GM18868 (cell line): ENCODE results near the gene LONP1.

Experiments
- ATAC-seq: cut with Tn5 transposase; IDR thresholded peaks from one replicate; pipeline ENCODE4 v1.9.1; 2021; ENCODE audit warnings: mild to moderate bottlenecking, moderate library complexity; ENCODE audit not compliant: unreplicated experiment

The LONP1 gene

DNA sequence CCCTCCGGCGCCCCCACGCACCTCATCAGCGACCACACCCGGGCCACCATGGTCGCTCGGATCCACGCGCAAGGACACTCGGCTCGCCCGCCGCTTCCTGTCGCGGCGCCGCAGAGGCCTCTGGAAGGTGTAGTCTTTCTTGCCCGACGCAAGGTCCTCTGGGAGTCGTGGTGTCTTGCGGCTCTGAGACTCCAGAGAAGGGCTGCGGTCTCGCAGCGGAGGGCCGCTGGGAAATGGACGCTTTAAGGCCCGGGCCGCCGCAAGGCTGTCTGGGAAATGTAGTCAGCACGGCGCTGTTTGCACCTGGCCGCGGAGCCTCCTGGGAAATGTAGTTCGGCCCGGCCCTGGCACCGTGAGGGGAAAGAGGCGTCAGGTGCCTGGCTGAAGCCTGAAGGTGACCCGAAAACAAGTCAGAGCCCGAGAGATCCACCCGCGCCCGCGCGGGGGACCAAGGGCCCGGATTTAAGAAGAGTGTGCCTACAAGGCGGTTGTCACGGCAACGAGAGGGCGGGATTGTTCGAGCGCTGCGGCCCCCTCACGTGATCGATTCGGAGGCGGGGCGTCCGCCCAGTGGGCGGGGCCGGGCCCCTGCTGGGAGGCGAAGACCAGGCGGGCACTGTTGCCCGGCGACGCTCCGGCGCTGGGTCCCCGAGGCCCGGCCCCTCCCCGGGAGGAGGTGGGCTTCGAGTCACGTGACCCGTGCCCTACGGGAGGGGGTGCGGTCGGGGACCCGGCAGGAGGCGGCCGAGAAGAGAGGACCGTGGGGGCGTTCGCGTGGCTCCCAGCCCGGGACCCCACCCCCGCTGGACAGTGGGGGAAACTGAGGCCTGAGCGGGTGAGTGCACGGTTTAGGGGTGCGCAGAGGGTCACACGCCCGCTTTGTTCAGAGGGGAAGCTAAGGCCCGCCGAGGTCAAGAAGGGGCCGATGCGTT, 39.2 kb downstream of the LONP1 start, which contains the start of the genes HSD11B1L and MICOS13:
Gene HSD11B1L, plus strand, starts transcription at position 591 of the 932 bp plus-strand sequence. CDS start 3,806 bp downstream, outside the sequence.
Gene MICOS13, minus strand, starts transcription at position 80 of the 932 bp plus-strand sequence. Its CDS starts 30 bp downstream, at position 50.
- peak; percentile 87 for ATAC-seq

DNA sequence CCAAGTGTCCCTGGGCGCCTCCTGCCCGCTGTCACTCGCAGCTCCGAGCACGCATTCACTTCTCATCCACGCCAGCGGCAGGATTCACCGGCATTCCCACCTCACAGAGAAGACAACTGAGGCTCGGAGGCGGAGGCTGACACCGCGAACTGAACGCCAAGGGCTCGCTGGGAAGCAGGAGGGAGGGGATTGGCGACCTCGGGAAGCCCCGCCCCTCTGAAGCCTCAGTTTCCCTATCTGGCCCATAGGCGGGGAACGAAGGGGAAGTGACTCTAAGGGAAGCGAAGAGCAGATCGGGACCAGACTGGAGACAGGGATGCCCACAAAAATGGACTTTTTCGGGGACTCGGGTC, 39.9 kb downstream of the LONP1 start:
- no peak for ATAC-seq

DNA sequence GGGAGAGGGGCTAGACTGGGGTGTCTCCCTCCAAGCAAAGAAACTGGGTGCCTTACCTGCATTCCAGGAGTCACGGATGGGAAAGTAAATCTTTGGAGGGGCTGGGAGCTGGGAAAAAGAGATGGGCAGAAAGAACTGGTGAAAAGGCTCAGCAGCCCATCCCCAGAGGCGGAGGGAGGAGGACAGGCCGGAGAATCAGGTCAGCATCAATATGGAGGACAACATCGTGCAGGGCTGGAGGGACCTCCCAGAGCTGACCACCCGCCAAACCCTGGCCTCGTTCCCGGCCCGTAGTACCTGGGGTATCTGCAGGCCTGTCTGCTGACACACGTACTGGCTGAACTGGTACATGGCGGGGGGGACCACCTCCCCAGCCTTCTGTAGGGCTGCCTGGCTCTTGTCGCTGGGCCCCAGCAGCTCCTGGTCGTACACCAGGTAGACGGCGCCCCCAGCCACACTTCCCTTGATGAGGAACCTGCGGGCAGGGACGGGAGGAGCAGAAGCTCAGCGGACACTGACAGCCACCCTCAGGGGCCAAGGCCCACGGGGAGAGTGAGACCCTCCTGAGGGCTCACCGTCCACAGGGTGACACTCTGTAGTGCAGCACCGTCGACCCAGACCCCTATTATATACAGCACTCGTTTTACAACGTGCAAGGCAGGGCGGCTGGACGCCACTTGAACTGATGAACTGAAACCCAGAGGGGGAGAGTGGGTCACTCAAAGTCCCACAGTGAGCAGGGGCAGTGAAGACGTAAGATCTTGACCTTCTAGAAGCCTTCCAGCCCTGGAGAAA, 40.5 kb downstream of the LONP1 start:
- no peak for ATAC-seq

DNA sequence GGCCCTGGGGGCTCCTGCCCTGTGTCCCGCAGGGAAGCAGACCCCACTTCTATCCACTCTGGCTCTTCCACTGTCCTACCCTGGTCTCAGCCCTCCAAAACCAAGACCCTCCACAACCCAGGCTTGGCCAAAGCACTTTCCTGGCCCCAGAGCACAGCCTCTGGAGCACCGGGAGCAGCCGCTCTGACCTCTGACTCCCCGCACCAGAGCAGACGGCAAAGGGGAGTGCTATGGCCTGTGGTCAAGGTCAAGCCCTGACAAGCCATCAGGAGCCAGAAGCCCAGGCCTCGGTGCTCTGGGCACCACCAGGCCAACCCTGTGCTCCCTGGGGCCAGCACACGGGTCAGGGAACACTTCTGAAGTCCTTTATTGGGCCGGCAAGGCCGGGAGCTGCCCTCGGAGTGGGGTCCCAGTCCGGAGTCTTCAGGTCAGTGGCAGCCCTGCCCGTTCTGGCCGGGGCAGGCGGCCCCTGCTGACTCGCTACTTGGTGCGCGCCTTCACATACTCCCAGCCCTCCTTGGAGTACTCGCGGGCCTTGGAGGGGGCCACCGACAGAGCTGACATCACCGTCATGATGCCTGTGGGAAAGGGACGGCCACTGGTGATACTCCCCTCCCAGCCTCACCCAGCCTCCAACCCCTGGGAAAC, 41.8 kb downstream of the LONP1 start:
- ATAC-seq = no peak

DNA sequence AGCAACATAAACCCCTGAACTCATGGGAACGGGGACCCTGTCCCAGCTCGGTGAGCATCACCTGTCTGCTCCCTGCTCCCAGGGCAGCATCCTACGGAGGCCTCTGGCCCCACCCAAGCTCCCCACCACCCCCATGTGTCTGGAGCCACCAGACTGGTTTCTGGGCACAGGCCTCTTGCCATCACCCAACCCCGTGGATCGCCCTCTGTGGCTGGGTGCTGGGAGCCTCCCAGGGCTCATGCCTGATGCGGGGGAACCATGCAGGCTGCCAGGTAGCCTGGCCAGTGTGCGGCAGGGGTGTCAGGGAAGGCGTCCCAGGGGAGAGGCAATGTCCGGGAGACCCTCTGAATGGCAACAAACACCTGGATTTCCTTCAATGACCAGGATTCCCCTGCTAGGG, 42.4 kb downstream of the LONP1 start:
- no peak for ATAC-seq

DNA sequence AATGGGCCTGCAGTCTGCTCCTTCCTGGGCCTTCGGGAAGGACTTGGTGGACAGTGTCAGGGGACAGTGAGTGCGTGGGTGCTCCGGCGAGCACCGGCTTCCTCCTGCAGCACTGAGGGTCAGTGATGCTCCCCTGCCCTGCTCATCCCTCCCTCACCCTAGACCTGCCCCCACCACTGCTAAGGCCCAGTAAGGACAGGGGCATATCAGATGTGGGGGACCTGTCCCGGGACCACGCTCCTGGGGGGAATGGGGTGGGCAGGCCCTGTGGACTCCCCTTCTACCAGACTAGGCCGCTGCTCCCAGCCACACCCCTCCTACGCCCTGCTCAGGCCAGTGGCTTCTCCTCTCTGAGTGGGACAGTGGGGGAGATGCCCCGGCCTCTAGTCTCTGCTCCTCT, 42.8 kb downstream of the LONP1 start:
- no peak for ATAC-seq

DNA sequence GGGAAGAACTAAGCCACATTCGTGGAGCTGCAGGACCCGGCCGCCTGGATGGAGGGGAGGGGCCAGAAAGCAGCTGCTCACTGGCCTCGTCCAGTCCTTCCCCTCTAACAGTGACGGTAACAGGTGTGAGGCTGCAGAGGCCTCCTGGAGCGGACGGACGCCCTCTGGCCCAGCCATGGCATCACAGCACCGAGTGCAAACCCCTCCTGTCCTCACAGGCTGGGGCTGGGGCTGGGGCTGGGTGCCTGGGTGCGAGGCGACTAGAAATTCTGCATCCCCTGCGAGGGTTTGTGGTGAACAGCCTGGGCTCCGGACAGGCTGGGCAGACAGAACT, 43.2 kb downstream of the LONP1 start:
- ATAC-seq = no peak

DNA sequence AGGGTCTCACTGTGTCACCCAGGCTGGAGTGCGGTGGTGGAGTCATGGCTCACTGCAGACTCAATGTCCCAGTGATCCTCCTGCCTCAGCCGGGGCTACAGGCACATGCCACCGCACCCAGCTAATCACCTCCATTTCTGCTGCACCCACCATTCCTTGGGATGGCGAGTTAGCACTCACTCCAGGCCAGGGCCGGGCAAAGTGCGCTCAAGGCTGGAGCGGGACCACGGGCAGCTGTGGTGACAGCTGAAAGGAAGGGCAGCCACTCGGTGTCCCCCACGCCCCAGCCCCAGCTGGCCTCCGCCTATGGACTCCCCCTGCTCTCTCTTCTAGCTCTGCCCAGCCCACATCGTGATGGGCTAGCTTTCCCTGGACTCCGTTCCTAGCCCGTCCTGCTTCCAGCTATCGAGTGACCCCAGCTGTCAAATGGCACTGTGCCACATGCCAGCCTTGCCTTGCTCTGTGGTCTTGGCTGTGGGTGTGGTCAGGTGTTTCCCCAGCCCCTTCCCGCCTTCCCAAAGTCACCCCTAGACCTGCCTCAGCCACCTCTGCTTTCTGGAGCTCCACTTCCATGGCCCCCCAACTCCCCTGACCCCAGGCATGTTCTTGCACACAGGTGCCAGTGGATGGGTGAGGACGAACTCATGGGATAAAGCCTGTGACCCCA, 43.7 kb downstream of the LONP1 start:
- no peak for ATAC-seq

DNA sequence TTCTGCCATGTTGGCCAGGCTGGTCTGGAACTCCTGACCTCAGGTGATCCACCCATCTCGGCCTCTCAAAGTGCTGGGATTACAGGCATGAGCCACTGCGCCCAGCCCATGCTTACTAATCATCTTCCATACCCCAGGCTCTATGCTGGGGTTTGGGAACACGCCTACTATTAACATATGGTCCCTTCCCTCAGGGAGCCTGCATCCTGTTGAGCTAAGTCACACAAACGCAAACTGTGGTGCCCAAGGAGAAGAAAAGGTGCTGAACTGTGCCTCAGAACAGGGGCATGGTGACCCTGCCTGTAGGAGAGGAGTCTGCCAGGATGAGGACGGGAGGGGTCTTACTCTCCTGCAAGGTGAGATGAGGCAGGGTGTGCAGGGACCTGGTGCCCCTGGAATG, 45.2 kb downstream of the LONP1 start:
- no peak for ATAC-seq

DNA sequence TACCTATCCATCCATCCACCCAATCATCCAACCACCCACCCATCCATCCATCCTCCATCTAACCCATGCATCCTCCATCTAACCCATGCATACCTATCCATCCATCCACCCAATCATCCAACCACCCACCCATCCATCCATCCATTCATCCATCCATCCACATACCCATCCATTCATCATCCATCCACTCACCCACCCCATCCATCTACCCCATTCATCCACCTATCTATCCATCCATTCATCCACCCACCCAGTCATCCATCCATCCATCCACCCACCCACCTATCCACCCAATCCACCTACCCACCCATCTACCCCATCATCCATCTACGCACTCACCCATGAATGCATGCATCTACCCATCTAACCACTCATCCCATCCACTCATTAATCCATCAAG, 46.2 kb downstream of the LONP1 start:
- no peak for ATAC-seq

DNA sequence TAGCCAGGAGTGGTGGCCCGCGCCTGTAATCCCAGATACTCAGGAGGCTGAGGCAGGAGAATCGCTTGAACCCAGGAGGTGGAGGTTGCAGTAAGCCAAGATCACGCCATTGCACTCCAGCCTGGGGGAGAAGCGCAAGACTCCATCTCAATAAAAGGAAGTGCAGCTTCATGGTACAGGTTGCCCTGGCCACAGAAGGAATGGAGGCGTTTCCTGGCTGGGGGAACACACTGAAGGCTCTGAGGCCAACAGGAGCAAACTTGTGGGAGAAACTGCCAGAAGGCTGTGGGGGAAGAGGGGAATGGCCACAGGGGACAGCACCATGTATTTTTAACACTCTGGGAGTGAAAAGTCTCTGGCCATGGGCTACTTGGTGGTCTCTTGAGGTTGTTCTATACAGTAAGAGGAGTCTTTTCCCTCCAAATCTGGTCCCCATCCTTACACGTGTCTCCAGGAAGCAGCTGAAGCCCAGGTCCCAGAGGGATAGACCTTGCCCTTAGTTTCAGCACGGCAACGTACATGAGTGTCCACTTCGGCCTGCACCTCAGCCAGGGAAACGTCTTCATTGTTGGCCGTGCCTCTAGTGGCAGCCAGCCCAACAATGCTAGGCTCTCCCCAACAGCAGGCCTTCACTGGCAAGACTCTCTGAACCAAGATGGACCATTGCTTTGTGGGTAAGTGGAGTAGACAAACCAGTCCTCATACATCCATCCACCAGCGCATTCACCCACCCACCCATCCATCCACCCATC, 47.1 kb downstream of the LONP1 start:
- no peak for ATAC-seq

DNA sequence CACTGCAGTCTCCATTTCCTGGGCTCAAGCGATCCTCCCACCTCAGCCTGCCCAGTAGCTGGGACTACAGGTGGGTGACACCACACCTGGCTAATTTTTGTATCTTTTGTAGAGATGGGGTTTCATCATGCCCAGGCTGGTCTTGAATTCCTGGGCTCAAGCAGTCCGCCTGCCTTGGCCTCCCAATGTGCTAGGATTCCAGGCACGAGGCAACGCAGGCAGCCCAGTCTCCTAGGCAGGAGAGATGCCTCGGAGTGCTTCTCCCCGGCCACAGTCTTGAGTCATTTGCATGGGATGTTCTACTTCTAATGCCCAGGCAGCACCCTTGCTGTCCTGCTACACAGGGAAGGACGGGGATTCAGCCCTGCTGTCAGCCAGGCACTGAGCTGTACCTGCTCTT, 48.3 kb downstream of the LONP1 start:
- no peak for ATAC-seq

DNA sequence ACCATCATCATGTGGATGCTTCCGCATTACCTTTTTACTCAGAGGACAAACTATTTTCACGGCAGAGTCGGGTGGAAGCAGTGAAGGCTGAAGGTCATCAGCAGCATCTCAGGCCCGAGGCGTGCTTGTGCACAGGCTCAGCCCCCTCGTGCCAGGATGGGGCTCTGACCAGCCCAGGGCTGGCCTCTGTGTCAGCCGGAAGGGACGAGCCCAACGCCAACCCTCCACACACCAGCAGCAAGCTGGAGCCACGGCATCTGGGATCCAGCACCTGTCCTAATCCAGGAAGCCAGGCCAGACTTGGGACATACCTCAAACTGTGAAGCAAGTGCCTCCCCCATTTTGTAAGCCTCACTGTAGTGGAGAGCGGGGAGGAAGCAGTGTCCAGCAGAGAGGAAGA, 50.7 kb downstream of the LONP1 start:
- ATAC-seq = no peak

DNA sequence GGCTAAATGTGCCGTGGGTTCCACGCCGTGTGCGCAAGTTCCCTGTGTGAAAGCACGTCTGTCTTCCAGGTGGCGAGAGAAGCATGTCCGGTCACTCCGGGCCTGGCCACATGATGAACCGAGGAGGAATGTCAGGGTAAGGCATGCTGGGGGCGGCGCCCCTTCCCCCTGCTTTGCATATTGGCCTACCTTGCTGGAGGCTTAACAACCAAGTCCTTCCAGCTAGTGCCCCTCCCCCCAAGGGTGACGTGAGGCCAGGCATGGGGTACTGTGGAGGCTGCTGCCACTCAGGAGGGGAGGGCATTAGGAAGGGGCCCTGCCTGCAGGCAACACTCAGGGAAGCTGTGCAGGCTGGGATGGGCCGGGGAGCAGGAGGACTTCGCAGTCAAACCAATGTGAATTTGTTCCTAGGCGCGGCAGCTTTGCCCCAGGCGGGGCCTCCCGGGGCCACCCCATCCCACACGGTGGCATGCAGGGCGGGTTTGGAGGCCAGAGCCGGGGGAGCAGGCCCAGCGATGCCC, 52.1 kb downstream of the LONP1 start:
- ATAC-seq = no peak

DNA sequence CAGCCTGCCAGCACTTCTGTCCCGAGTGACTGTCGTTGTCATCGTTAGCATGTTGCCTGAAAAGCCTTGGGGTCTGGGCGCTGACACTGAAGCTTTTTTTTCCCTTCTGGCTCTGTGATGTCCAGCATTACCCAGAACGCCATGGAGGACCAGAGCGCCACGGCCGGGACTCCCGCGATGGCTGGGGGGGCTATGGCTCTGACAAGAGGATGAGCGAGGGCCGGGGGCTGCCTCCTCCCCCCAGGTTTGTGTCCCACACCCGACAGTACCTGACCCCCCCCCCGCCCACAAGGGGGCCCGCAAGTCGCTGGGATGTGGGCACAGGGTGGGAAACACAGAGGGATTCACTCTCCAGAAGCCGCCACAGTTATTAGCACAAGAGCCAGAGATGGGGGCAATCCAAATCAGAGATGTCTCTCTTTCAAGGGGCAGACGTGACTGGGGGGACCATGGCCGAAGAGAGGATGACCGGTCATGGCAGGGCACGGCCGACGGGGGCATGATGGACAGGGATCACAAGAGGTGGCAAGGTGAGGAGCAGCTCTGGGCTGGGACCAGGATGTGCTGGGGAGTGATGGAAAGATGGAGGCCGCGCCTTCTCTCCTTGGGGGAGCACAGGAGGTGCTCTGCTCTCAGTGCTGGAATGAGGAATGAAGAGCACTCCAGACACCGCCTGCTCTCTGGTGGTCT, 52.9 kb downstream of the LONP1 start:
- ATAC-seq = no peak

DNA sequence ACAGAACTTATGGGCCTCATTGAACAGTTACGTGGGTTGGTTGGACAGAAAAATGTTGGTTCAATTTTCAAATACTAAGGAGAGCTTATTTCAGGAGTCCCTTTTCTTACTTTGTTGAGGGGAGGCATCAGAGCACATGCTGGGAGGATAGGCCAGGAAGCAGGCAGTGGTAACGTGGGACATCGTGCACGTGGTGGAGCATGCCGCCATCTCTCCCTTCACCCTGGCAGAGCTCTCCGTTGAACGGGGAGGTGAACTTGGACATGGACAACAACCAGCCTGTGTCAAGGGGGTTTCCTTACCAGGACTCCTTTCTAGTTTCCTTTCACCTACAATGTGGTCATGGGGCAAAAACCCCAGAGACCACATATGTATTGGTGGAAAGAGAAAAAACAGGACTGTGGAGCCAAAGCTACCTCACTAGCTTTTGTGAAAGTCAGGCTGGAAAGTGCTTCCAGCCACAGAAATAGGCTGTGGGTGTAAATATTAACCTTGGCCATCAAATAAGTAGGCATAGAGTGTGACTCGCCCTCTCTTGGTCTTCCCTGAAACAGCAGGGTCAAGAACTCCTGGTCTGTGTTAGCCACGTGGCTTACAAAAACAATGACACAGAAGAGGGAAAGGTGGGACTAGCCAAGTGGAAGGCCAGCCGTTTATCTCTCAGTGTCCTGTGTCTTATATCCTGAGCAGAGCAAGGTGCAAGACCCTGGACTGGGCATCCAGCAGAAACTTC, 54.0 kb downstream of the LONP1 start:
- no peak for ATAC-seq

DNA sequence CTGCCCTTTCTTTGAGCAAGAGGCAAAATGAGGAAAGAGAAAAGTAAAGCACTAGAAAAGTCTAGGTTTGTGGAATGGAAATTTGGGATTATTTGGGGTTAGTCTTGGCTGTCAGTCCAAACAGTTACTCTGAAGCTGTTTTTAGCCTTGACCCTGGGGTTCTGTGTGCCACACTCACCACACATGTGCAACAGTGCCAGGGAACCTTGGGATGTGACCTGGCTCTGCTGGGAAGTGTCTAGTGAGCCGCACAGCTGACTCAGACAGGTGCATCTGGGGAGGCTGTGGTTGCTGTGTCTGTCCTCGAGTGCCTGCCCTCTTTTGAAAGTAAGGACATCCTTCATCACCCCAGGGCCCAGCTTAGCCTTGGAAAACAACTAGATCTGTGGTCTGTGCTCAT, 55.4 kb downstream of the LONP1 start:
- ATAC-seq = no peak

DNA sequence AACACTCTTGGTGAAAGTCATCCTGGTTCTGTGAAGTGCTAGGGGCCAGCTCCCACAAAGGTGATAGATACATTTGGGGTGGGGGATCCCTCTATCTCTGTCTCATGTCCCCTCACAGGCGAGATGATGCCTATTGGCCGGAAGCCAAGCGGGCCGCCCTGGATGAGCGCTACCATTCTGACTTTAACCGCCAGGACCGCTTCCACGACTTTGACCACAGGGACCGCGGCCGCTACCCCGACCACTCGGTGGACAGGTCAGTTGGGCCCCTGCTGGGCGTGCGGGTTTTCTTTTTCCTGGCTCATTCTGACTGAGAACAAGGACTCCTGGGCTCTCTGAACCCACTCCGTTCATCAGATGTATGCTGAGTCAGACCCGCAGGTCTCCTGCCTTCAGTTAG, 56.0 kb downstream of the LONP1 start:
- ATAC-seq = no peak

DNA sequence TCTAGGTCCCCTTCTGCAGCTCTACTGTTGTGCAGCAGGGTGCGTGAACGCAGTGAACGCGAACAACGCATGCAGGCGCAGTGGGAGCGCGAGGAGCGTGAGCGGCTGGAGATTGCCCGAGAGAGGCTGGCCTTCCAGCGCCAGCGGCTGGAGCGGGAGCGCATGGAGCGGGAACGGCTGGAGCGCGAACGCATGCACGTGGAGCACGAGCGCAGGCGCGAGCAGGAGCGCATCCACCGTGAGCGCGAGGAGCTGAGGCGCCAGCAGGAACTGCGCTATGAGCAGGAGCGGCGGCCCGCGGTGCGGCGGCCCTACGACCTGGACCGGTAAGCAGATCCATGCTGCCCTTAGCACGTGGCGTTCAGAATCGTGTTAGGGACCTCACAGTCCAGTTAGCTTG, 58.5 kb downstream of the LONP1 start:
- no peak for ATAC-seq
